Large intestine (tissue), 3 donors: ENCODE measurements around the gene WWOX. TPM values are rescaled to one million over a fixed set of nuclear protein-coding genes. Genes with fewer than 3 reads are reported as not detected.
A peak's percentile ranks its signal among the peaks of the same experiment; 100 is the strongest.

ENCODE experiments used
- DNase-seq, 2 donors: peaks; one replicate each; pipeline versions ENCODE4 v3.0.0 to v3.0.0-alpha.2; 2013
- H3K27ac ChIP-seq: one replicate; pipeline ENCODE4 v1.5.1; 2013; ENCODE audit warnings: low read length
- H3K27me3 ChIP-seq: 2 replicates; pipeline ENCODE4 v1.6.1; 2013; ENCODE audit warnings: low read length; ENCODE audit not compliant: control insufficient read depth, insufficient read depth
- H3K36me3 ChIP-seq: 2 replicates; pipeline ENCODE4 v1.6.1; 2013; ENCODE audit warnings: low read length; ENCODE audit not compliant: control insufficient read depth, insufficient read depth
- H3K4me1 ChIP-seq: one replicate; pipeline ENCODE4 v1.6.1; 2013; ENCODE audit warnings: low read length; ENCODE audit not compliant: control insufficient read depth, insufficient read depth
- H3K4me3 ChIP-seq: one replicate; pipeline ENCODE4 v1.5.1; 2013; ENCODE audit warnings: low read length
- H3K9me3 ChIP-seq: one replicate; pipeline ENCODE4 v1.6.1; 2013; ENCODE audit warnings: mild to moderate bottlenecking, low read depth, low read length, moderate library complexity; ENCODE audit not compliant: control insufficient read depth
- WGBS: methylation state at CpG from one replicate; pipeline ENCODE4 v1.1.5; 2013; ENCODE audit warnings: low lambda C conversion rate; ENCODE audit not compliant: insufficient coverage; 5-methylcytosine and 5-hydroxymethylcytosine counted together
- polyA plus RNA-seq: library from polyadenylated mRNA; unstranded; fragments of 120-200 nt; gene quantifications from one replicate; pipeline ENCODE4 v1.2.1, GENCODE V29; 2013

Gene WWOX
- polyA plus RNA-seq, 1 donor = 16.2 TPM

- DNase-seq = peak; percentile 72 to 89
- no CpG with 5 or more reads among the region's 13 CpGs for WGBS
- H3K4me1 ChIP-seq = peaks cover 23% of the 10 kb centered on the region
- H3K27me3 ChIP-seq = no peaks in the 10 kb centered on the region
- no peak overlapping the region for H3K4me3 ChIP-seq
- H3K27ac ChIP-seq = peak overlapping the region; percentile 76
- H3K36me3 ChIP-seq = no peaks in the 10 kb centered on the region
- no peaks in the 10 kb centered on the region for H3K9me3 ChIP-seq
These were observed 85.1 kb downstream of the WWOX start for GRCh38 chr16:78184238-78185183.

GRCh38 chr16:78189121-78189520 lies 89.7 kb downstream of the WWOX start:
- WGBS = no CpG with 5 or more reads among the region's 7 CpGs
- Histone ChIP-seq H3K9me3 (no peaks in the 10 kb centered on the region), H3K4me3 (no peak overlapping the region), H3K36me3 (no peaks in the 10 kb centered on the region), H3K4me1 (peaks cover 10% of the 10 kb centered on the region), H3K27me3 (no peaks in the 10 kb centered on the region), H3K27ac (no peak overlapping the region)
- no peak for DNase-seq

- Histone ChIP-seq H3K9me3 (no peaks in the 10 kb centered on the region), H3K27ac (no peak overlapping the region), H3K36me3 (no peaks in the 10 kb centered on the region), H3K4me1 (no peaks in the 10 kb centered on the region), H3K4me3 (no peak overlapping the region), H3K27me3 (no peaks in the 10 kb centered on the region)
- WGBS = 100% methylated on average over 2 of the region's 9 CpGs
- no peak for DNase-seq
These were observed 93.5 kb downstream of the WWOX start for GRCh38 chr16:78192734-78193488.

GRCh38 chr16:78194948-78195347 lies 95.5 kb downstream of the WWOX start:
- no peak for DNase-seq
- no peaks in the 10 kb centered on the region for H3K27me3 ChIP-seq
- no peak overlapping the region for H3K27ac ChIP-seq
- no peaks in the 10 kb centered on the region for H3K36me3 ChIP-seq
- H3K4me1 ChIP-seq = peaks cover 7% of the 10 kb centered on the region
- no peaks in the 10 kb centered on the region for H3K9me3 ChIP-seq
- H3K4me3 ChIP-seq = no peak overlapping the region
- WGBS = no CpG with 5 or more reads among the region's 3 CpGs

GRCh38 chr16:78195797-78196196 lies 96.3 kb downstream of the WWOX start:
- no peak overlapping the region for H3K27ac ChIP-seq
- H3K9me3 ChIP-seq = no peaks in the 10 kb centered on the region
- H3K4me3 ChIP-seq = no peak overlapping the region
- H3K36me3 ChIP-seq = no peaks in the 10 kb centered on the region
- WGBS = 39% methylated on average over 3 of the region's 4 CpGs
- no peaks in the 10 kb centered on the region for H3K27me3 ChIP-seq
- DNase-seq = no peak
- peaks cover 11% of the 10 kb centered on the region for H3K4me1 ChIP-seq

GRCh38 chr16:78196502-78196901 lies 97.0 kb downstream of the WWOX start:
- H3K27ac ChIP-seq = no peak overlapping the region
- no peak for DNase-seq
- WGBS = 20% methylated on average over 1 of the region's 2 CpGs
- peaks cover 11% of the 10 kb centered on the region for H3K4me1 ChIP-seq
- no peak overlapping the region for H3K4me3 ChIP-seq
- H3K27me3 ChIP-seq = no peaks in the 10 kb centered on the region
- H3K36me3 ChIP-seq = no peaks in the 10 kb centered on the region
- no peaks in the 10 kb centered on the region for H3K9me3 ChIP-seq

GRCh38 chr16:78198288-78198687 lies 98.8 kb downstream of the WWOX start:
- H3K4me3 ChIP-seq = no peak overlapping the region
- no peaks in the 10 kb centered on the region for H3K27me3 ChIP-seq
- no peaks in the 10 kb centered on the region for H3K36me3 ChIP-seq
- no peak overlapping the region for H3K27ac ChIP-seq
- 95% methylated on average over 2 of the region's 5 CpGs for WGBS
- DNase-seq = no peak
- no peaks in the 10 kb centered on the region for H3K9me3 ChIP-seq
- H3K4me1 ChIP-seq = peaks cover 11% of the 10 kb centered on the region

GRCh38 chr16:78199325-78200022 lies 100.0 kb downstream of the WWOX start:
- Histone ChIP-seq H3K27ac (peak overlapping the region; percentile 62), H3K27me3 (no peaks in the 10 kb centered on the region), H3K9me3 (no peaks in the 10 kb centered on the region), H3K4me1 (peaks cover 11% of the 10 kb centered on the region), H3K4me3 (no peak overlapping the region), H3K36me3 (no peaks in the 10 kb centered on the region)
- WGBS = 67% methylated on average over 1 of the region's 7 CpGs
- DNase-seq = peak; percentile 65 to 87

GRCh38 chr16:78200023-78200389 lies 100.6 kb downstream of the WWOX start:
- 100% methylated on average over 1 of the region's 7 CpGs for WGBS
- Histone ChIP-seq H3K9me3 (no peaks in the 10 kb centered on the region), H3K4me3 (no peak overlapping the region), H3K27ac (peak overlapping the region; percentile 9), H3K4me1 (peaks cover 11% of the 10 kb centered on the region), H3K36me3 (no peaks in the 10 kb centered on the region), H3K27me3 (no peaks in the 10 kb centered on the region)
- no peak for DNase-seq

- Histone ChIP-seq H3K4me3 (no peak overlapping the region), H3K9me3 (peaks cover 6% of the 10 kb centered on the region), H3K4me1 (peaks cover 11% of the 10 kb centered on the region), H3K36me3 (no peaks in the 10 kb centered on the region), H3K27ac (peak overlapping the region; percentile 21), H3K27me3 (no peaks in the 10 kb centered on the region)
- DNase-seq = peak in 1 of 2 donors; percentile 60
- WGBS = 40% methylated on average over 1 of the region's 6 CpGs
These were observed 101.2 kb downstream of the WWOX start for GRCh38 chr16:78200623-78201096.
